NCI-H2171 treated with DMSO at 0.1 percent for 48 hours (cell line): ENCODE results near the gene MDGA2.
"Not testable (repeated sequence)": the region's sequence is repeated elsewhere in the genome, so short reads cannot be mapped to it uniquely, and the experiment has no call there.

Source experiments
- DNase-seq: peaks from one replicate; lab custom pipeline; 2025; lab: John Stamatoyannopoulos, UW

MDGA2 gene

DNA sequence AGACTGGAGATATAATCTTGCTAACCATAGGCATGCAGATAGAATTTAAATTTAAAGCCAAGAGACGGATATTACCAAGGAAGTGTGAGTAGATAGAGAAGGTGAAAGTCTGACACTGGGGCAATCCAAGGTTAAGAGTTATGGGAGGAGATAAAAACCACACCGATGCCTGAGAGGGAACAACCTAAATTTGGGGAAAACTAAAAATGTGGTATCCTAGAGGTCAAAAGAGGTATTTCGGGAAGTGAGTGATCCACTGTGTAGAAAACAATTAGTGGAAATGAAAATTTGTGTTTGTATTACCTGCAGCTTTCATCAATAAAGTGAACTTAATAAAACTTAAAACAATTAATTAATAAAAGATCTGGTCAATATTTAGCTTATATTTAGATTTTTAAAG, 754.9 kb downstream of the MDGA2 start:
- DNase-seq: no peak

DNA sequence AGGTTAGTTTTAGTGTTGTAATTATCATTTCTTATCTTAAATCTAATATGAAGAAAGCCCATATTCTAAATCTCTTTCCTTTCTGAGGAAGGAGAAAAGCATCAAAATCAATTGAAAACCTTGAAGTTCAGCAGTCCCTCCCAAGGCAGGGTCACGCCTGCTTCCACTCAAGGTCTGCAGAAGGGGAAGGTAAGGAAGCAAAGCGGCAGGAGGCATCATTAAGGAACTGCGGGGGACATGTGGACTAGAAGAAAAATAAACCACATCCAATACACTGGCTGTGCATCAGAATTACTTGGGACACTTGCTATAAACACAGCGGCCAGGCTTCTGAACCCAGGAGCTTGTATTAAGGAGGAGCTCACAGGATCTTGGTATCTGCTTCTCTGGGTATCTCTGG, 759.9 kb downstream of the MDGA2 start:
- not testable (repeated sequence) for DNase-seq

DNA sequence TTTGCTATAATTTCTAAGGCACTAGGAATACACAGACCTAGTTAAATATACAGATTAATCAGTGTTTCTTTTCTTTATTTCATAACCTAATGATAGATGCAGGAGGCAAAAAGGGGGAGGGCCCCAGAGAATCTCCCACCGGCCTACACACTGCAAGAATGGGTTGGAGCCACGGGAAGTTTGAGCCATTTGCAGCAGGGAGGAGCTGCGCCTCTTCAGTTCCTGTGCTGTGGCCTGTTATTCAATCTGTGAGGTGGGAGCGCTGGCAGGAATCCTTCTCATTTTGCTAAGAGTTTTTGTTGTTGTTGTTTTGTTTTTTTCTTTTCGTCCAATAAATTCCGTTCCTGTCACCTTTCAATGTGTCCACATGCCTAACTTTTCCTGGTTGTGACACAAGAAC, 772.6 kb downstream of the MDGA2 start:
- no peak for DNase-seq

DNA sequence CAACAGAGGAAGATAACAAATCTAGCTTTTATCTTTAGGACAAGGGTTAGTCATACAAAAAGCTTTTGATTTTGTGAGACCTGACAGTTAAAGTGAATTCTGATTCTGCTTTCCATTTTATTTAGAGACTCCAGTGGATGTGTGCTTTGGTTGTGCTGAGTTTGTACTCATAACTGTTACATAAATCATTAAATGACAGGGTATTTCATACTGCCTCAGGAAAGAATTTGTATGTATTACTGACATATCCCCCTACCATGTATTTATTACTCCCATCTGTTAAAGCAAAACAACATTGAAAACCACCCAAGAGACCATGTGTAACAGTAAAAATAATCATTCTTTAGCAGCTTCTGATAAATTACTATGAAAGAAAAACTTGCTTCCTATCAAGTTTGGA, 780.9 kb downstream of the MDGA2 start:
- DNase-seq: no peak

DNA sequence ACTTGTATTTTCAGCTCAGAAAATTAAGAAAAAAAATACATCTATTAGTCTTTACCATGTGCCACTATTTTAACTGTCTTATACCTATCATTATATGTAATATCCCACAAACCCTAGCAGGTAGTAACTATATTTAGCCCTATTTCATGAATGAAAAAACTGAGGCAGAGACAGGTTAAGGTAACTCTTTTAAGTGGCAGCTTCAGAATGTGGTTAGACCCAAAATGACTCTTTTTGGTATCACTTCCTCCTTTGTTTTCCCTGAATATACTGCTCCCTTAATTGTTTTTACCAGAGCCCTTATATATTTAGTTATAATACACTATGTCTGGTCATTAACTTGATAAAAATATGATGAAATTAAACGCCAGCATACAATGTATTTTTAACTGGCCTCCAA, 788.3 kb downstream of the MDGA2 start:
- DNase-seq: no peak

DNA sequence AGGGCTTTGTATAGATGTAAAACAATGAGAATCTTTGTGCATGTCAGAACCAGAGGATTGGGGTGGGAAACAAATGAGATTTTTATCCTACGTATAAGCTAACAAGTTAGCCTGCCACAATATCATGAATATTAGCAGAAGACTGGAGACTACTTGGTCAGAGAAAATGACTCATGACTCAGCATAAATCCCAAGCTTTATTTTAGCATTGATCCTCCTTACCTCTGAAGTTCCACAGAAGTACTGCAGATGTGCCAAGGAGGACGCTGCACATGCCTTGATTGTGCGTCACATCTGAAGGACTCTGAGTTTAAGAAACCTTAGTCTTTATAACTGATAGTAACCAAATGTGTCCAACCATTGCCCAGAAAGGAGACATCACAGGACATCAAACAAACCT, 789.8 kb downstream of the MDGA2 start:
- no peak for DNase-seq

DNA sequence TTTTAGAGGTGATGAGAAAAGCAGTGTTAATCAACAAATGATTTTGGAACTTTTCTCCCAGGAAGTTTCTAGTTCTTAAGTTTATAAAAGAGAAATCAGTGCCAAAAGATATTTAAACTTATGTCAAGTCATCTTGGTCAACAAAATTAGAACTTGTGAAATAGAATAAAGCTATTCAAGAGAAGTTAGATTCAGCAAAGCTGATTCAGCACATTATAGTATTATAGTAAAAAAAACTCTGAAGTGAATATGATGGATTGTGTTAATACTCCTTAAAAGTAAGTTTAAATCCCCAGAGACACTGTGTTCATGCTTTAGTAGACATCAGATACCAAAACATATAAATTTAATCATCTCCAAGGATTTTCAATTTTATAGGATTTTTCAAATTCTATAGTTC, 813.7 kb downstream of the MDGA2 start:
- no peak for DNase-seq

DNA sequence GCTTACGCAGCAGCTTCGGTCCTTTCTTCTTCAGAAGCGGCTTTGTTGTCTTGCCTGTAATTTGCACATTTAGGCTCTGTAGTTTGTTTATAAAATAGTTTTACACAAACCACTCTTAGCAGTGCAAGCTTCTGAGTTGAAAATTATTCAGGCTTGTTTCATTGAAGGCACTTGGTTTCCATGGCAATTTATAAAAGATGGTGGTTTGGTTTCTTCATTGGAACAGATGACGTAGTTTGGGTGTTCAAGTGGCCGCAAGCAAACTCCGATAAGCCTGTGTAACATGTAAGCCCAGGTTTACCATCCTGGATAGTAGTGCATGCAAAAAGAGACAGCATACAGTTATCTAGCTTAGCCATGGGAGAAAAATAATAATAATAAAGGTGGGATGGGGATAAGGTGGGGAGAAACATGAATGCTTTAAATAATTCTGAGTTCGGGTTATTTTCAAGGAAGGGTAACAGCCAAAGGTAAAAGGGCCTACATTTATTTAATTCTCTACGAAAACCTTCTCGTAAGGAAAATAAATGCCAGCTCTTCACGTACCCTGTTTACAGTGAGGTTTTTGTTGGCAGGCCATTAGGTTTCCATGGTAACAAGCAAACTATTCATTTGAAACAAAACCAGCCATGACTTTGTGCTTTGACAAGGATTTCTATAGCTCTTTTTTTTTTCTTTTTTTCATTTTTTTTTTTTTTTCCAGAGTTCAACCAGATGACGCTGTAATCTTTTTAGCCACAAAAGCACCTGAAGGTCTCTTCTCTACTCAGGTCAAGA, 834.3 kb downstream of the MDGA2 start:
- DNase-seq: no peak

DNA sequence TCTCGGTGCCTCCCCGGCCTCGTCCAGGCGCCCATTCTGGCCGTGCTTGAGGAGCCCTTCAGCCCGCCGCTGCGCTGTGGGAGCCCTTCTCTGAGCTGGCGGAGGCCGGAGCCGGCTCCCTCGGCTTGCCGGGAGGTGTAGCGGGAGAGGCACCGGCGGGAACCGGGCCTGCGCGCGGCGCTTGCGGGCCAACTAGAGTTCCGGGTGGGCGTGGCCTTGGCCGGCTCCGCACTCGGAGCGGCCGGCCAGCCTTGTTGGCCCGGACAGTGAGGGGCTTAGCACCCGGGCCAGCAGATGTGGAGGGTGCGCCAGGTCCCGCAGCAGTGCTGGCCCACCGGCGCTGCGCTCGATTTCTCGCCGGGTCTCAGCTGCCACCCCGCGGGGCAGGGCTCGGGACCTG, 855.1 kb downstream of the MDGA2 start:
- DNase-seq: no peak

DNA sequence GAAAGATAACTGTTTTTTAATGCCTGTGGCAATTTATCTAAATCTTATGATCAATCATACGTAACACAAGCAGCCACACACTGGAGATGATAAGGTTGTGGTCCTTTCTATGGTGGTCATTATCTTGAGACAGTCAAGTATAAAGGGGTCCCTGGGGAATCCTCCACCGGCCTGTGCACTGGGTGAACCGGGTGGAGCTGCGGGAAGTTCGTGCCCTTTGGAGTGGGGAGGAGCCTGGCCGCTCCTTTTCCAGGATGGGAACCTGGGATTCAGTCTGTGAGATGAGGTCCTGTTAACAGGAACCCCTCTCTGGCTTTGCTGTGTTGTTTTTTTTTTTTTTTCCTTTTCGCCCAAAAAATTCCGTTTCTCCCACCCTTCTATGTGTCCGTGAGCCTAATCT, 856.3 kb downstream of the MDGA2 start:
- no peak for DNase-seq

DNA sequence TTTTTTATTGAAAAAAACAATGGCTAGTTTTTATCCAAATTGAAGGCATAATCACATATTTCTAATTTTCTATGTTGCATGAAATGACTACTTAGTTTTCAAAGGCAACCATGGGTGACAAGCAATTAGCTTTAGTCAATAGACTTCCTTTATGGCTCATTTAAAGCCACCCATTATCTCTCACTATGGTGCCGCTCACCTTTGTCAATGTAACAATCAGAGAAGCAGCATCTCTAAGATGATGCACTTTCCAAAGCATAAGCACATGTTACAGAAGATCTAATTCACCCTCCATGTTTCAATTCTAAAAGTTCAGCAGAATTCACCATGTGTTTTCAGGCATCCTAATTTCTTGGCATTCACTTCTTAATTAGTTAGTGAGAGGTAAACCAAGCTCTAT, 857.3 kb downstream of the MDGA2 start:
- DNase-seq: no peak

DNA sequence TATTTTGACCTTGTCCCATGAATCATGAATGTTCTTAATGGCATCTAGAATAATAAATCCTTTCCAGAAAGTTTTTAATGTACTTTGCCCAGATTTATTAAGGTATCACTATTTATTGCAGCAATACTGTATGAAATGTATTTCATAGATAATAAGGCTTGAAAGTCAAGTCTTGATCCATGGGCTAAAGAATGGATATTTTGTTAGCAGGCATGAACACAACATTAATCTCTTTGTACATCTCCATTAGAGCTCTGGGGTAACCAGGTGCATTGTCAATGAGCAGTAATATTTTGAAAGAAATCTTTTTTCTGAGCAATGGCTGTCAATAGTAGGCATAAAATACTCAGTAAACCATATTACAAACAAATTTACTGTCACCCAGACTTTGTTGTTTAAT, 882.3 kb downstream of the MDGA2 start:
- no peak for DNase-seq
